Prostate gland (tissue), 2 donors: ENCODE measurements around the gene NSMCE4A. TPM values are rescaled to one million over a fixed set of nuclear protein-coding genes. Genes with fewer than 3 reads are reported as not detected.

Experiments
- DNase-seq: peaks from one replicate; pipeline ENCODE4 v3.0.0-alpha.2; 2019; ENCODE audit warnings: low spot score
- H3K27ac ChIP-seq, 2 donors: fragments of 200-600 bp; sonication (generic); 2 replicates each; pipeline ENCODE4 v1.5.1; 2017 to 2019
- H3K27me3 ChIP-seq: fragments of 200-600 bp; sonication (generic); replicated peaks from 2 replicates; pipeline ENCODE4 v1.5.1; 2019; ENCODE audit not compliant: insufficient read depth
- H3K36me3 ChIP-seq, 2 donors: fragments of 200-600 bp; sonication (generic); 1 replicate in 1 of 2; 2 replicates in 1 of 2; pipeline versions ENCODE4 v1.5.1 to v1.8.1; 2017 to 2019
- H3K4me1 ChIP-seq: fragments of 200-600 bp; sonication (generic); replicated peaks from 2 replicates; pipeline ENCODE4 v1.5.1; 2019
- H3K4me3 ChIP-seq, 2 donors: fragments of 200-600 bp; sonication (generic); 2 replicates each; pipeline ENCODE4 v1.5.1; 2017 to 2019
- H3K9me3 ChIP-seq: fragments of 200-600 bp; sonication (generic); 2 replicates; pipeline ENCODE4 v1.5.1; 2017
- POLR2A ChIP-seq: fragments of 450-650 bp; IDR thresholded peaks from one replicate; pipeline ENCODE4 v1.6.1; 2016; ENCODE audit warnings: antibody characterized with exemption, mild to moderate bottlenecking
- POLR2AphosphoS5 ChIP-seq: sonication (generic); formaldehyde crosslinking; IDR thresholded peaks from one replicate; pipeline ENCODE4 v1.6.1; 2017; ENCODE audit warnings: antibody characterized with exemption
- WGBS: methylation state at CpG from one replicate; pipeline ENCODE4 v1.1.5; 2018; 5-methylcytosine and 5-hydroxymethylcytosine counted together
- intact Hi-C: fragments of 100-400 bp; cut with DNase I; formaldehyde crosslinking; loops from one replicate; pipeline ENCODE4 v1.14.2; 2022
- total RNA-seq, 2 donors: library from RNA; depleted of rRNA; stranded (reverse); fragments of >200 nt; gene quantifications; one replicate each; pipeline ENCODE4 v1.1.0, GENCODE V29; 2016
- TF ChIP-seq, protein P1 (sequence below), 4 experiments: fragments of 200-600 bp in 2 of 4; fragments of 450-650 bp in 2 of 4; sonication (generic) in 2 of 4; IDR thresholded peaks; 1 replicate in 3 of 4; 2 replicates in 1 of 4; pipeline ENCODE4 v1.5.1; 2016 to 2019; ENCODE audit warnings: antibody characterized with exemption in 4 of 4, mild to moderate bottlenecking in 2 of 4, moderate library complexity in 2 of 4

The NSMCE4A gene
- total RNA-seq, 2 donors from 2014 or later = 90.1 to 105 TPM

GRCh38 chr10:121990015-121990677 is 15.1 kb upstream of the NSMCE4A start:
- Histone ChIP-seq H3K9me3 (no peaks in the 10 kb centered on the region), H3K4me3 (no peak overlapping the region), H3K27ac (no peak overlapping the region), H3K27me3 (no peaks in the 10 kb centered on the region), H3K4me1 (peaks cover 8% of the 10 kb centered on the region), H3K36me3 (no peaks in the 10 kb centered on the region)
- 82% methylated on average over 9 of the region's 9 CpGs for WGBS
- no peak for DNase-seq
- TF ChIP-seq POLR2A (no peak), POLR2AphosphoS5 (no peak)
- TF ChIP-seq, protein P1, sequence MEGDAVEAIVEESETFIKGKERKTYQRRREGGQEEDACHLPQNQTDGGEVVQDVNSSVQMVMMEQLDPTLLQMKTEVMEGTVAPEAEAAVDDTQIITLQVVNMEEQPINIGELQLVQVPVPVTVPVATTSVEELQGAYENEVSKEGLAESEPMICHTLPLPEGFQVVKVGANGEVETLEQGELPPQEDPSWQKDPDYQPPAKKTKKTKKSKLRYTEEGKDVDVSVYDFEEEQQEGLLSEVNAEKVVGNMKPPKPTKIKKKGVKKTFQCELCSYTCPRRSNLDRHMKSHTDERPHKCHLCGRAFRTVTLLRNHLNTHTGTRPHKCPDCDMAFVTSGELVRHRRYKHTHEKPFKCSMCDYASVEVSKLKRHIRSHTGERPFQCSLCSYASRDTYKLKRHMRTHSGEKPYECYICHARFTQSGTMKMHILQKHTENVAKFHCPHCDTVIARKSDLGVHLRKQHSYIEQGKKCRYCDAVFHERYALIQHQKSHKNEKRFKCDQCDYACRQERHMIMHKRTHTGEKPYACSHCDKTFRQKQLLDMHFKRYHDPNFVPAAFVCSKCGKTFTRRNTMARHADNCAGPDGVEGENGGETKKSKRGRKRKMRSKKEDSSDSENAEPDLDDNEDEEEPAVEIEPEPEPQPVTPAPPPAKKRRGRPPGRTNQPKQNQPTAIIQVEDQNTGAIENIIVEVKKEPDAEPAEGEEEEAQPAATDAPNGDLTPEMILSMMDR (IDR thresholded peaks at IDR 0.05) = no peak
- intact Hi-C loops = loop anchor here (10.0 kb wide), 1 partner anchor 1045 kb away; no protein-coding TSS in a partner anchor

DNA sequence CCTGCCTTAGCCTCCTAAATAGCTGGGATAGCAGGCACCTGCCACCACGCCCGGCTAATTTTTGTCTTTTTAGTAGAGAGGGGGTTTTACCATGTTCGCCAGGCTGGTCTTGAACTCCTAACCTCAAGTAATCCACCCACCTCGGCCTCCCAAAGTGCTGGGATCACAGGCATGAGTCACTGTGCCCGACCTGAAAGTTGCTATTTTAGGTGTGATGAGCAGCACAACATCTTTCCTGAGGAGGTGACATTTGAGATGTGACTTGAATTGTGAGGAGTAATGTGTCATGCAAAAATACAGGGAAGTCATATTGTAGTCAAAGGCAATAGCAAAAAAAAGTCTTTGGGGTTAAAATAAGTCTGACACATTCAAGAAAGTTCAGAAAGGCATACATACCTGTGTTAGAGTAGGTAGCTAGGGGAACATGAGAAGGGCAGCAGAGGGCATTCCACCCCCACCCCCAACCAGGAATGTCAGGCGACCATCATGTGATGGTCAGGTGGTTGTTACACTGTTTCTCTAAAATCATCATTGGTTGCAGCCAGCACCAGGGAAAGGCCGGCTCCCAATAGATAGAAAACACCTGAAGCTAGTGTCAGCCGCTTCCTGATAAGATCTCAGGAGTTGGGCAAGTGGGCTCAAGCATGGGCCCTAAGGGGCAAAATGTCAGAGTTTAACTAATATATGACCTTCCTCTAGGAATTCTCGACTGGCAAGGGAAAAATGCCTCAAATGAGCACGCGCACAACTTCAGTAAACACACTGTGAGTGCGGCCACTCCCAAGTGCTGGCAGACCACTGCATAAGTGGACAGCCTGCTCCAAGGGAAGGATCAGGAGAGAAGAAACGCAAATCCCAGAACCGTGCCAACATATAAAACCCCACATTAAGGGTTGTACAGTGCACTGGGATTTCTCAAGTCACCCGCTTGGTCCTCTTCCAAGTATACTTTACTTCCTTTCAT is 13.6 kb upstream of the NSMCE4A start, which contains the start of gene TACC2:
TACC2 (plus strand) TSS at position 803 of the 964 bp plus-strand sequence. CDS start 32,819 bp downstream, outside the sequence.
- no peak for TF ChIP-seq POLR2AphosphoS5
- no peak for TF ChIP-seq POLR2A
- TF ChIP-seq, protein P1 (IDR thresholded peaks at IDR 0.05) = no peak
- intact Hi-C loops = no loop called here
- no peaks in the 10 kb centered on the region for H3K36me3 ChIP-seq
- no peak within 1 kb of the TSS for H3K4me3 ChIP-seq
- H3K4me1 ChIP-seq = peaks cover 2% of the 10 kb centered on the region
- no peak within 1 kb of the TSS for H3K27ac ChIP-seq
- 82% methylated on average over 15 of the region's 15 CpGs for WGBS
- no peak for DNase-seq
- H3K27me3 ChIP-seq = no peaks in the 10 kb centered on the region
- H3K9me3 ChIP-seq = no peaks in the 10 kb centered on the region

- Histone ChIP-seq H3K9me3 (no peaks in the 10 kb centered on the region), H3K4me3 (no peak overlapping the region), H3K27ac (no peak overlapping the region), H3K27me3 (no peaks in the 10 kb centered on the region), H3K36me3 (no peaks in the 10 kb centered on the region), H3K4me1 (no peaks in the 10 kb centered on the region)
- no peak for DNase-seq
- intact Hi-C loops = no loop called here
- 91% methylated on average over 2 of the region's 2 CpGs for WGBS
- TF ChIP-seq POLR2AphosphoS5 (no peak), POLR2A (no peak)
- TF ChIP-seq, protein P1 (IDR thresholded peaks at IDR 0.05) = no peak
Observed at GRCh38 chr10:121984463-121984862, 9.4 kb upstream of the NSMCE4A start.

DNA sequence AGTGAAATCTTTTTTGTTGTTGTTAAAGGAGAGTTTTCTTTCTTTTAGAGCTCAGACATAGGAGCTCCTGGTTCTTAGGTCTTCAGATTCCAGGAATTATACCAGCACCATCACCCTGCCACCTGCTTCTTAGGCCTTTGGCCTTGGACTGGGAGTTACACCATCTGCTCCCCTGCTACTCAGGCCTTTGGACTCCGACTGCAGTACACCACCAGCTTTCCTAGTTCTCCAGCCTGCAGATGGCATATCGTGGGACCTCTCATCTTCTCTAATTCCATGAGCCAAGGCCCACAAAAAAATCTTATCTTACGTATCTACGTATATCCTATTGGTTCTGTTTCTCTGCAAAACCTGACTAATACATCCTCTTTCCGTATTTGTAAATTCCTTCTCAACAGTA is 8.8 kb upstream of the NSMCE4A start:
- no peak overlapping the region for H3K27ac ChIP-seq
- no peak for DNase-seq
- intact Hi-C loops = no loop called here
- no peaks in the 10 kb centered on the region for H3K9me3 ChIP-seq
- TF ChIP-seq, protein P1 (IDR thresholded peaks at IDR 0.05) = no peak
- TF ChIP-seq POLR2AphosphoS5 (no peak), POLR2A (no peak)
- H3K4me3 ChIP-seq = no peak overlapping the region
- 91% methylated on average over 5 of the region's 5 CpGs for WGBS
- no peaks in the 10 kb centered on the region for H3K36me3 ChIP-seq
- H3K27me3 ChIP-seq = no peaks in the 10 kb centered on the region
- H3K4me1 ChIP-seq = no peaks in the 10 kb centered on the region
